Liver (tissue), 9 donors: Measurements from ENCODE around the gene LCE2B. TPM values are rescaled to one million over a fixed set of nuclear protein-coding genes. Genes with fewer than 3 reads are reported as not detected.

Experiments
- DNase-seq: peaks from one replicate; pipeline ENCODE4 v3.0.0-alpha.2; 2017; ENCODE audit warnings: low spot score
- H3K27ac ChIP-seq, 2 donors: one replicate each; pipeline ENCODE4 v1.7.0; 2013; ENCODE audit warnings: inconsistent platforms in 2 of 2, low read length in 2 of 2, control low read depth in 1 of 2, low read depth in 1 of 2, mild to moderate bottlenecking in 1 of 2
- H3K27me3 ChIP-seq, 4 donors: one replicate each; pipeline versions ENCODE4 v1.6.1 to v1.7.0; 2013; ENCODE audit warnings: low read length in 3 of 4, inconsistent platforms in 1 of 4, mild to moderate bottlenecking in 1 of 4, moderate library complexity in 1 of 4; ENCODE audit not compliant: control insufficient read depth in 4 of 4, insufficient read depth in 4 of 4
- H3K36me3 ChIP-seq, 4 donors: one replicate each; pipeline versions ENCODE4 v1.6.1 to v1.7.0; 2013; ENCODE audit warnings: low read length in 3 of 4, mild to moderate bottlenecking in 3 of 4, low read depth in 1 of 4, moderate library complexity in 1 of 4; ENCODE audit not compliant: control insufficient read depth in 4 of 4, insufficient read depth in 3 of 4
- H3K4me1 ChIP-seq, 4 donors: one replicate each; pipeline versions ENCODE4 v1.6.1 to v1.7.0; 2013; ENCODE audit warnings: low read length in 3 of 4, mild to moderate bottlenecking in 3 of 4, moderate library complexity in 1 of 4; ENCODE audit not compliant: control insufficient read depth in 4 of 4, insufficient read depth in 4 of 4
- H3K4me3 ChIP-seq, 3 donors: one replicate each; pipeline versions ENCODE4 v1.6.1 to v1.7.0; 2013; ENCODE audit warnings: low read length in 3 of 3, control low read depth in 1 of 3, low read depth in 1 of 3, mild to moderate bottlenecking in 1 of 3
- H3K9ac ChIP-seq, 2 donors: one replicate each; pipeline ENCODE4 v1.7.0; 2013; ENCODE audit warnings: low read length in 2 of 2, mild to moderate bottlenecking in 2 of 2, moderate library complexity in 2 of 2, control low read depth in 1 of 2, low read depth in 1 of 2
- H3K9me3 ChIP-seq, 4 donors: one replicate each; pipeline versions ENCODE4 v1.6.1 to v1.7.0; 2013; ENCODE audit warnings: low read length in 3 of 4; ENCODE audit not compliant: control insufficient read depth in 4 of 4
- EGR1 ChIP-seq, 2 donors: IDR thresholded peaks; 2 replicates each; pipeline ENCODE4 v1.6.1; 2016 to 2018; ENCODE audit warnings: antibody characterized with exemption in 2 of 2, low read depth in 2 of 2
- FOXA1 ChIP-seq: IDR thresholded peaks from 2 replicates; pipeline ENCODE4 v1.6.1; 2016; ENCODE audit warnings: antibody characterized with exemption
- FOXA2 ChIP-seq: IDR thresholded peaks from 2 replicates; pipeline ENCODE4 v1.6.1; 2016; ENCODE audit warnings: antibody characterized with exemption
- GABPA ChIP-seq, 2 donors: IDR thresholded peaks in 1 of 2; conservative IDR thresholded peaks in 1 of 2; 2 replicates each; pipeline ENCODE4 v1.6.1; 2016; ENCODE audit warnings: antibody characterized with exemption in 2 of 2, mild to moderate bottlenecking in 1 of 2, moderate library complexity in 1 of 2
- HNF4G ChIP-seq: IDR thresholded peaks from 2 replicates; pipeline ENCODE4 v1.6.1; 2016; ENCODE audit warnings: antibody characterized with exemption
- JUND ChIP-seq, 2 donors: IDR thresholded peaks; 2 replicates each; pipeline ENCODE4 v1.6.1; 2016; ENCODE audit warnings: antibody characterized with exemption in 2 of 2
- NR2F2 ChIP-seq: IDR thresholded peaks from 2 replicates; pipeline ENCODE4 v1.6.1; 2016; ENCODE audit warnings: antibody characterized with exemption
- SP1 ChIP-seq: IDR thresholded peaks from 2 replicates; pipeline ENCODE4 v1.6.1; 2018; ENCODE audit warnings: antibody characterized with exemption, mild to moderate bottlenecking
- YY1 ChIP-seq: IDR thresholded peaks from 2 replicates; pipeline ENCODE4 v1.6.1; 2016; ENCODE audit warnings: antibody characterized with exemption, mild to moderate bottlenecking
- WGBS: extraction: QIAGEN DNeasy Blood & Tissue Kit; methylation state at CpG from one replicate; pipeline ENCODE4 v1.1.7; 2013; 5-methylcytosine and 5-hydroxymethylcytosine counted together
- polyA plus RNA-seq, 2 donors: library from polyadenylated mRNA; stranded (reverse) in 1 of 2; unstranded in 1 of 2; fragments of 200-250 nt in 1 of 2; fragments of >200 nt in 1 of 2; fragmentation: Nextera tagmentation in 1 of 2; extraction: Ambion mirVana in 1 of 2; gene quantifications; one replicate each; pipeline versions ENCODE4 v1.2.1 to v1.2.3, GENCODE V29; 2013 to 2015
- total RNA-seq, 2 donors: library from RNA; depleted of rRNA; stranded (reverse); fragments of >200 nt; gene quantifications; one replicate each; pipeline ENCODE4 v1.2.3, GENCODE V29; 2014
- TF ChIP-seq, protein P1 (sequence below): fragments of 150-350 bp; IDR thresholded peaks from 2 replicates; pipeline ENCODE4 v1.5.1; 2017; ENCODE audit warnings: improper control_type of control experiment, low read depth, low read length; ENCODE audit not compliant: missing input control
- TF ChIP-seq, protein P2 (sequence below): IDR thresholded peaks from 2 replicates; pipeline ENCODE4 v1.6.1; 2016; ENCODE audit warnings: antibody characterized with exemption
- TF ChIP-seq, protein P3 (sequence below): IDR thresholded peaks from 2 replicates; pipeline ENCODE4 v1.6.1; 2016; ENCODE audit warnings: antibody characterized with exemption
- donor health status: healthy.
- donor health status: healthy.
- donor health status: healthy.
- donor health status: healthy.
- donor health status: healthy.

Gene LCE2B
- total and polyA plus RNA-seq, 4 donors: not detected

DNA sequence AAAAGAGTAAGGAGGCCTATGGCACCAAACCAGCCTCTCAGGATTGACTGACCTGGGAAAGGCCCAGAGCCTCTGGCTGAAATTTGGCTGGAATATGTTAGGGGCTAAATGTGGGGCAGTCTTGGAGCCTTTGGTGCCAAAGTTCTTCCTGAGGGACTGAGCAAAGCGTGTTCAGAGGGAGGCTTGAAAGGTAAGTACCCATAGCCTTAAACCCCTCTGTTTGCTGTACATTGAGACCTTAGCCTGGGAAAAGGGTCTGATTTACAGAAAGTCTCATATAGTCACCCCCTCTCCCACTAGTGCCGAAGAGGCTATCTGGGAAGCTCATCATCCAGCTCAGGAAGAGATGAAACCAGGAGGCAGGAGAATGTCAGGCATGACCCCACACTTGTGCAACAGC lies 21.9 kb downstream of the LCE2B start, which contains the start of gene LCE4A:
Gene LCE4A (plus strand): TSS at position 301 of the 400 bp plus-strand sequence. CDS start 916 bp downstream, outside the sequence.
- H3K27ac ChIP-seq: no peak within 1 kb of the TSS
- H3K9ac ChIP-seq: no peak within 1 kb of the TSS
- no peak within 1 kb of the TSS for H3K4me3 ChIP-seq
- H3K9me3 ChIP-seq: peaks cover 0 to 4% (median 0%) of the 10 kb centered on the region in 4 donors
- H3K27me3 ChIP-seq: peaks cover 0 to 3% (median 0%) of the 10 kb centered on the region in 4 donors
- no peaks in the 10 kb centered on the region for H3K36me3 ChIP-seq
- no peak for TF ChIP-seq JUND (IDR thresholded peaks at IDR 0.05)
- no peak for TF ChIP-seq SP1
- TF ChIP-seq NR2F2: no peak
- TF ChIP-seq FOXA1: no peak
- TF ChIP-seq, protein P1, sequence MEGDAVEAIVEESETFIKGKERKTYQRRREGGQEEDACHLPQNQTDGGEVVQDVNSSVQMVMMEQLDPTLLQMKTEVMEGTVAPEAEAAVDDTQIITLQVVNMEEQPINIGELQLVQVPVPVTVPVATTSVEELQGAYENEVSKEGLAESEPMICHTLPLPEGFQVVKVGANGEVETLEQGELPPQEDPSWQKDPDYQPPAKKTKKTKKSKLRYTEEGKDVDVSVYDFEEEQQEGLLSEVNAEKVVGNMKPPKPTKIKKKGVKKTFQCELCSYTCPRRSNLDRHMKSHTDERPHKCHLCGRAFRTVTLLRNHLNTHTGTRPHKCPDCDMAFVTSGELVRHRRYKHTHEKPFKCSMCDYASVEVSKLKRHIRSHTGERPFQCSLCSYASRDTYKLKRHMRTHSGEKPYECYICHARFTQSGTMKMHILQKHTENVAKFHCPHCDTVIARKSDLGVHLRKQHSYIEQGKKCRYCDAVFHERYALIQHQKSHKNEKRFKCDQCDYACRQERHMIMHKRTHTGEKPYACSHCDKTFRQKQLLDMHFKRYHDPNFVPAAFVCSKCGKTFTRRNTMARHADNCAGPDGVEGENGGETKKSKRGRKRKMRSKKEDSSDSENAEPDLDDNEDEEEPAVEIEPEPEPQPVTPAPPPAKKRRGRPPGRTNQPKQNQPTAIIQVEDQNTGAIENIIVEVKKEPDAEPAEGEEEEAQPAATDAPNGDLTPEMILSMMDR: no peak
- TF ChIP-seq YY1: no peak
- TF ChIP-seq, protein P2, sequence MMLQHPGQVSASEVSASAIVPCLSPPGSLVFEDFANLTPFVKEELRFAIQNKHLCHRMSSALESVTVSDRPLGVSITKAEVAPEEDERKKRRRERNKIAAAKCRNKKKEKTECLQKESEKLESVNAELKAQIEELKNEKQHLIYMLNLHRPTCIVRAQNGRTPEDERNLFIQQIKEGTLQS: no peak
- H3K4me1 ChIP-seq: no peaks in the 10 kb centered on the region
- DNase-seq: no peak
- WGBS: 89% methylated on average over 2 of the region's 2 CpGs

- H3K4me3 ChIP-seq: no peak overlapping the region
- no peaks in the 10 kb centered on the region for H3K36me3 ChIP-seq
- H3K4me1 ChIP-seq: no peaks in the 10 kb centered on the region
- no peak overlapping the region for H3K9ac ChIP-seq
- H3K27ac ChIP-seq: no peak overlapping the region
- peaks cover 0 to 5% (median 1%) of the 10 kb centered on the region in 4 donors for H3K9me3 ChIP-seq
- no peak for DNase-seq
- H3K27me3 ChIP-seq: peaks cover 0 to 4% (median 0%) of the 10 kb centered on the region in 4 donors
- TF ChIP-seq FOXA2 (no peak), NR2F2 (no peak)
- TF ChIP-seq, protein P3, sequence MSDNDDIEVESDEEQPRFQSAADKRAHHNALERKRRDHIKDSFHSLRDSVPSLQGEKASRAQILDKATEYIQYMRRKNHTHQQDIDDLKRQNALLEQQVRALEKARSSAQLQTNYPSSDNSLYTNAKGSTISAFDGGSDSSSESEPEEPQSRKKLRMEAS: no peak
Observed at GRCh38 chr1:152718238-152718637, 32.3 kb downstream of the LCE2B start.

GRCh38 chr1:152725261-152725660 lies 39.3 kb downstream of the LCE2B start:
- no peak overlapping the region for H3K27ac ChIP-seq
- TF ChIP-seq NR2F2 (no peak), HNF4G (no peak), SP1 (no peak), EGR1 (IDR thresholded peaks at IDR 0.05; ENCODE audit: low read depth in 2 of 2) (no peak), GABPA (IDR thresholded peaks at IDR 0.05 in 1 of 2, conservative IDR thresholded peaks at IDR 0.05 in 1 of 2) (no peak)
- TF ChIP-seq, protein P1: no peak
- no peaks in the 10 kb centered on the region for H3K4me1 ChIP-seq
- peaks cover 0 to 4% (median 0%) of the 10 kb centered on the region in 4 donors for H3K27me3 ChIP-seq
- H3K9me3 ChIP-seq: no peaks in the 10 kb centered on the region
- no peak overlapping the region for H3K9ac ChIP-seq
- H3K4me3 ChIP-seq: no peak overlapping the region
- no peak for DNase-seq
- no peaks in the 10 kb centered on the region for H3K36me3 ChIP-seq
